ENCODE data around the gene SYMPK. TPM values are rescaled to one million over a fixed set of nuclear protein-coding genes. Genes with fewer than 3 reads are reported as not detected.
A peak's percentile ranks its signal among the peaks of the same experiment; 100 is the strongest.

The SYMPK gene
- total and polyA plus RNA-seq, 2 experiments from 2014 or later, result 66.6 to 78.7 TPM

DNA sequence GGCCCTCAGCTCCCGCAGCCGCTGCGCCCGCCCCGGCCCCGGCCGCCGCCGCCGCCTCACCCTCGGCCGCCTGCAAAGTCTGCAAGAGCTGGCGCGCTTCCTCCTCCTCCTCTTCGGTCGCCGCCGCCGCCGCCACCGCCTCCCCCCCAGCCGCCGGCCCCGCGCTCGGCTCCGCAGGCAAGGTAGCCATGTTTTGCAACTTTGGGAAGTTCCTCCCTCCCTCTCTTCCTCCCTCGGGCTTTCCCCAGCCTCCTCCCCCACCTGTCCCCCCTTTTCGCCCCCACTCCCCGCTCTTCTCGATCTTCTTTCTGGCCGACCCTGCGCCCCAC, 94.3 kb downstream of the SYMPK start:
- peaks cover 14% of the 10 kb centered on the region for H3K36me3 ChIP-seq
- no peaks in the 10 kb centered on the region for H3K27me3 ChIP-seq
- peak overlapping the region; percentile 98 for H3K27ac ChIP-seq
- H3K4me1 ChIP-seq (ENCODE audit: low read depth), result peaks cover 38% of the 10 kb centered on the region
- TF ChIP-seq CTCF (IDR thresholded peaks at IDR 0.05; ENCODE audit: low read depth, low read length), result no peak
- peak; percentile 52 to 64 for DNase-seq (ENCODE audit: low read depth in 1 of 2, low spot score in 1 of 2)
- H3K9me3 ChIP-seq (ENCODE audit: low read depth), result no peaks in the 10 kb centered on the region
- peak overlapping the region; percentile 59 for H3K4me3 ChIP-seq

DNA sequence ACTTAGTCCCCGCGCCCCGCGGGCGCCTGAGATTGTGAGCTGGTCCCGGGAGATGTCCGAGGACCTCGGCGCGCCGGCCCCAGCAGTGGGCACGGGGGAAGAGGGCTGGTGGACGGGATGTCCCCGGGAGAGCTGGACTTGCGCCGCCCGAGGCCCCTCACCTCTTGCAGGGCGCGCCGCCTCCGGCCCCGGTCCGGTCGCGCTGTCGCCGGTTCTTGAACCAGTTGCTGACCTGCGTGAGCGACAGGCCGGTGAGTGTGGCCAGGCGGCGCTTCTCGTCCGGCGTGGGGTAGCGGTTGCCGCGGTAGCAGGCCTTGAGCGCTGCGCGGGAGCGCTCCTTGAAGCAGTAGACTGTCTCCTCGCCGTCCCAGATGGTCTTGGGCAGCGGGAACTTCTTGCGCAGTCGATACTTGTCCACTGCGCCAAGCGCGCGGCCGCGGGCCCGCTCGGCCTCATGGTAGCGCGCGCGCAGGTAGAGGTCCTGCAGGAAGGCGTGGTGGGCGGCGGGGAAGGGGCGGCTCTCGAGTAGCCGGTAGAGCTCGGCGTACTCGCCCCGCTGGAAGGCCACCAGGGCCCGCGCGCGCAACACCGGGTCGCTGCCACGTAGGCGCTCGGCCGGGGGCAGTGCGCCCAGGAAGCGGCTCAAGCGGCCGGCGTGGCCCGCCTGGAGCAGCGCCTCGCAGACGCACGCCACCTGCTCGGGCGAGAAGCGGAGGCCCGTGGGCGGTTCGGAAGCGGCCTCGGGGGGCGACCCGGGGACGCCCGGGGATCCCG, 94.9 kb downstream of the SYMPK start:
- no peak for TF ChIP-seq CTCF (IDR thresholded peaks at IDR 0.05; ENCODE audit: low read depth, low read length)
- H3K9me3 ChIP-seq (ENCODE audit: low read depth), result no peaks in the 10 kb centered on the region
- H3K36me3 ChIP-seq, result peaks cover 8% of the 10 kb centered on the region
- H3K27me3 ChIP-seq, result no peaks in the 10 kb centered on the region
- H3K4me1 ChIP-seq (ENCODE audit: low read depth), result peaks cover 43% of the 10 kb centered on the region
- peak; percentile 74 to 77 for DNase-seq (ENCODE audit: low read depth in 1 of 2, low spot score in 1 of 2)
- peak overlapping the region; percentile 59 for H3K4me3 ChIP-seq
- peak overlapping the region; percentile 98 for H3K27ac ChIP-seq

GRCh38 chr19:45767410-45767880, 95.5 kb downstream of the SYMPK start:
- peak; percentile 93 to 95 for DNase-seq (ENCODE audit: low read depth in 1 of 2, low spot score in 1 of 2)
- Histone ChIP-seq H3K27me3 (no peaks in the 10 kb centered on the region), H3K4me3 (peak overlapping the region; percentile 59), H3K9me3 (ENCODE audit: low read depth) (no peaks in the 10 kb centered on the region), H3K4me1 (ENCODE audit: low read depth) (peaks cover 48% of the 10 kb centered on the region), H3K27ac (peak overlapping the region; percentile 98), H3K36me3 (peaks cover 4% of the 10 kb centered on the region)
- no peak for TF ChIP-seq CTCF (IDR thresholded peaks at IDR 0.05; ENCODE audit: low read depth, low read length)

DNA sequence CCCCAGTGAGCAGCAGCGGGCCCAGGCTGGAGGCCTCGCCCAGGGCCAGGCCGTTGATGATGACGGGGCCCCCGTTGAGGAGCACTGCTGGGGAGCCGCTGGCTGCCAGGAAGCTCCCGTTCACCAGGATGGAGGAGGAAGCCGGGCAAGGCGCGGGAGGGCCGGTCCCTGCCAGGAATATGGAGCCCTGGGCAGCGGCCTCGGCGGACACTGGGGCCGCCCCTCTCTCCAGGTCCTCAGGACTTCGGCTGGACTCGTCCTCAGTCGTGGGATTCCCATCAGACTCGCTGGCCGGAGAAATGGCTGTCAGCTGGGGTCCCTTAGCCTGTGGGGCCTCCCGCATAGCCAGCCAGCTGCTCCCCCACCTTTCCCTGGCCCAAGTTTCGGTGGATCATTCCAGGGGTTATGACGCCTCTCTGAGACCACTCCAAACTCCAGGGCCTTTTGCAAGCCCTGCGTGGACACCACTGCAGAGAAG, 96.0 kb downstream of the SYMPK start:
- Histone ChIP-seq H3K9me3 (ENCODE audit: low read depth) (no peaks in the 10 kb centered on the region), H3K27ac (peak overlapping the region; percentile 98), H3K4me3 (peak overlapping the region; percentile 59), H3K4me1 (ENCODE audit: low read depth) (peaks cover 48% of the 10 kb centered on the region), H3K36me3 (peaks cover 4% of the 10 kb centered on the region), H3K27me3 (no peaks in the 10 kb centered on the region)
- peak in 1 of 2 donors; percentile 27 for DNase-seq (ENCODE audit: low read depth in 1 of 2, low spot score in 1 of 2)
- no peak for TF ChIP-seq CTCF (IDR thresholded peaks at IDR 0.05; ENCODE audit: low read depth, low read length)

GRCh38 chr19:45766296-45766868, 96.6 kb downstream of the SYMPK start:
- Histone ChIP-seq H3K4me3 (peak overlapping the region; percentile 59), H3K27me3 (no peaks in the 10 kb centered on the region), H3K4me1 (ENCODE audit: low read depth) (peaks cover 52% of the 10 kb centered on the region), H3K9me3 (ENCODE audit: low read depth) (no peaks in the 10 kb centered on the region), H3K36me3 (no peaks in the 10 kb centered on the region), H3K27ac (peak overlapping the region; percentile 98)
- TF ChIP-seq CTCF (IDR thresholded peaks at IDR 0.05; ENCODE audit: low read depth, low read length), result no peak
- no peak for DNase-seq (ENCODE audit: low read depth in 1 of 2, low spot score in 1 of 2)

Data from cardiac muscle cell (in vitro differentiated cells and primary cell).